HT1080 (cell line): Measurements from ENCODE around the gene ANGPTL7. TPM values are rescaled to one million over a fixed set of nuclear protein-coding genes. Genes with fewer than 3 reads are reported as not detected.
"Not testable (repeated sequence)": the region's sequence is repeated elsewhere in the genome, so short reads cannot be mapped to it uniquely, and the experiment has no call there.

ENCODE experiments used
- DNase-seq: peaks from one replicate; pipeline ENCODE4 v3.0.0-alpha.2; 2015; ENCODE audit warnings: low read depth
- polyA plus RNA-seq, 2 experiments: library from polyadenylated mRNA; depleted of rRNA; stranded (reverse); fragments of >200 nt; gene quantifications; 2 replicates each; pipeline ENCODE4 v1.2.3, GENCODE V29; 2015
- total RNA-seq: library from RNA; depleted of rRNA; stranded (reverse); fragments of >200 nt; shearing (Covaris generic); gene quantifications from 2 replicates; pipeline ENCODE4 v1.2.3, GENCODE V29; 2014; rRNA removed

ANGPTL7 gene
- not detected in 2 replicates for total RNA-seq
- not detected in 2 replicates for polyA plus RNA-seq (2015; cell fraction: cytosol; rRNA removed)
- polyA plus RNA-seq (2015; cell fraction: nucleus; rRNA removed): not detected in 2 replicates

GRCh38 chr1:11188858-11189451 is at the start of gene ANGPTL7:
Gene ANGPTL7, plus strand, starts transcription at chr1:11189355. Its CDS starts 225 bp downstream, at chr1:11189580.
- DNase-seq: no peak

- no peak for DNase-seq
Observed at GRCh38 chr1:11142618-11143391, 46.4 kb upstream of the ANGPTL7 start.

- DNase-seq: no peak
Observed at GRCh38 chr1:11143401-11143800, 45.8 kb upstream of the ANGPTL7 start.

GRCh38 chr1:11143907-11144306 is 45.2 kb upstream of the ANGPTL7 start:
- no peak for DNase-seq

GRCh38 chr1:11144570-11145256 is 44.4 kb upstream of the ANGPTL7 start:
- no peak for DNase-seq

GRCh38 chr1:11145741-11146140 is 43.4 kb upstream of the ANGPTL7 start:
- no peak for DNase-seq

DNA sequence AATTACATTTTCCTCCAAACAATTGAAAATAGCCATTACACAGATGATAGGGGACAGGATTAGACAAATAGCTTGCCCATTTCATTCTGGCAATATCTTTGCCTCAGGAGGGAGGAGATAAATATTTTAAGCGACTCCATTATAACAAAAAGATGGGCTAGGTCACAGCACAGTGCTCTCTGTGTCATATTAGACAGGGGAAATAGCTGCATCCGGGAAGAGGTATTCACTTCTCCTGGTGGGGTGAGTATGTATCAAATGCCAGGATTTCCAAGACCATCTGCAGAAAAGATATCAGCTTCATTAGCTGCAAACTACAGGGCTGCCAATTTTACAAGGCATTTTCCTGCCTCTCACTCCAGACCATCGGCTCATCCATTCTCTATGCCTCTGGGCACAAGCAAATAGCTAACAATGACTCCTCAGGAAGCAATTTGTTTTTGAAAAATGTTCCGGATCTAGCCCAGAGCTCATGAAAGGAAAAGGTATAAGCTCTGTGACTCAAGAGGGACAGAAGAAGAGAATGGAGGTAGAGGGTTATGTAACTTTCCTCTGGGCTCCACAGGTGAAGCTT is 41.9 kb upstream of the ANGPTL7 start:
- DNase-seq: no peak

DNA sequence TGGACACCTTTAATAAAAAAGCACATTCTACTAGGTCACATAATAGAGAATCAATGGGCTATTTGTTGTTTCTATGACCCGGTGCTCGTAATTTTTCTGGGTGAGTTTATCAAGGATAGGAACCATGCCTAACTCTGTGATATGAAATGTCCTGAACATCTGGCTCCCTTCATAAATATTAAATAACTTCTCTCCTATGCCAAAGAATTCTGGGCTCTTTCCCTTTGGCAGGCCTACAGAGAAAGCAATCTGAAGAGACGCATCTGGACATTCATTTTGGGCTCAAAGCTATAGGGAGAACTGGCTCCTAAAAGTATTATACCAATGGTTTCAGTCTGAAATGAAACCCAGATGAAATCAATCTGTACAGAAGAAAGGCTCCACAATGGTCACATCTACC is 38.8 kb upstream of the ANGPTL7 start:
- no peak for DNase-seq

DNA sequence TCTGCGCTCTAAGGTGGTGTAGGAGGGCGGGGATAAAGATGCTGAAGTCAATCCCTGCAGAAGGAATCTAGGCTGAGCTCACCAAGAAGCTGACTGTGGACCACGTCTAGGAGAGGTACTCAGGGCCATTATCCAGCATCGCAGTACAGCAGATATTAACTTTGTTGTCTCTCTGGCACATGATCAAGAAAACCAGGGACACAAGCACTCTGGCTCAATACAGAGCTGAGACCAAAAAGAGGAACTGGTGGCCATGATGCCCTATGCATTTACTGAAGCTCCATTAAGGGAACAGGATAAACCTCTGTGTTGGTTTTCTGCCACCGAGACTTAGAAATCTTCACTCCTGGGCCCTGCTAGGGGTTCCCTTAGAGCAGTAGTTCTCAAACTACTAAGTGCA is 38.0 kb upstream of the ANGPTL7 start:
- DNase-seq: no peak

DNA sequence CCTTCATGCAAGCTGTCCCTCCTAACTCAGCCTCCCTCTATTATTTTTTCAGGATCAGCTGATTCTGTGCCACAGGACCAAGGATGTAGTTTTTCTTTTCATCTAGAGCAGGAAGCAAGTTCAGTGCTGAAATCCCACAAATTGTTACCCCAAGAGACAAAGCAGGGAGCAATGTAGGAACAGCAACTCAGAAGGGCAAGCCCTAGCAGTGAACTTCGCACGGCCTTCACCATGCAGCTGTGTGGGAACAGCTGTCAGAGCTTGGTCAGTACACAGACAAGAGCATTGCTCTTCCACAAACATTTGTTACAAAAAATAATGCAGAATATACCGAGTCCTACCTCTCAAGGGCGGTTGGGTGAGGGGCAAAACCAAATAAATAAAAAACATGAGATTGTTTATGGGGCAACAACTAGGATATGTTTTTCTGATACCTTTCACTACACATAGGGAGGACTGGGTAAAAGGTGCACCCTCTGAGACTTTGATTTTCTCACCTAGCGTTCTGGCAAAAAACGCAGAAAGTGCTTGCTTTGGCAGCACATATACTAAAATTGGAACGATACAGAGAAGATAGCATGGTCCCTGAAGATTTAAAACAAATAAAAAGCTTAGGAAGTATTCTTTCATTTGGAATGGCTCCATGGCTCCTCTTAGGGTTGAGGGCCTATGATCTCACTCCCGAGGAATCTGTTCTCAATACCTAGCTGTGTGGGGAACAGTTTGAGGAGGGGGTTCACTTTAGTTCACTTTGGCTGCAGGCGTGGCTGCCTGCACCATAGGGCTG is 37.1 kb upstream of the ANGPTL7 start:
- no peak for DNase-seq

GRCh38 chr1:11152755-11153154 is 36.4 kb upstream of the ANGPTL7 start:
- no peak for DNase-seq

DNA sequence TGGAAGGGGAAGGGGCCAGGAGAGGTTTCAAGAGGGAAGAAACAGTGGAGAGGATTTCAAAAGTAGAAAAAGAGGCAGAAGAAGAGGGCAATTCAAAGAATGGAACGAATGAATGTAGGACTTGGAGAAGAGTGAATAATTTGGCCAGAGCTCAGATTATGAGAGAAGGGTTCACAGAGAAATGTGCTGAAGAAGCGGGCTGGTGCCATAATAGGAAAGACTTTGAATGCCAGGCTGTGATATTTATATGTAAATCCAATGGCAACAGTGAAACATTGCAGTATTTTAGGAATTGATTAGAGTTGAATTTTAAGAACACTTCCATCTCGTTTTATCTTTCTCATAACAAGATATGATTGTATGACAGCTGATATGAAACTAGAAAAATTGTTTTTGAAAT is 36.0 kb upstream of the ANGPTL7 start:
- DNase-seq: no peak

- peak; percentile 29 for DNase-seq
Observed at GRCh38 chr1:11156441-11156840, 32.7 kb upstream of the ANGPTL7 start.

GRCh38 chr1:11156963-11157362 is 32.2 kb upstream of the ANGPTL7 start:
- no peak for DNase-seq

GRCh38 chr1:11157394-11157793 is 31.8 kb upstream of the ANGPTL7 start:
- no peak for DNase-seq

DNA sequence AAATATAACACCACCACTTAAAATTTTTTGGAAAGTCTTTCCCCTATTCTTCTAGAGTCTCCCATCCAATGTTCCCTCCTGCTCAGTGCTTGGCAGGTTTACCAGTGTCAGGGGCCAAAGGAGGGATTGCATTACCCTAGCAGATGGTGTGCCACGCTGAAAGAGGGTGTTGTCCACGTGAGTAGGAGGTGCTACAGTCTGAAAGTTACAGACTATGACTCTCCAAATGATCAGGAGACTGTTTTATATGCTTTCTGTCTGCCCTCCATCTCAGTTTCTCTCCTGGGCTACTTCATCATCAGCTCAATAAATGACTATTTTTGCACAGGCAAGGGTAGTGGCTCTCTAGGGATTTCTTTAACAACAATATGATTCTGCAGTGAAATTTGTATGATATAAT is 31.3 kb upstream of the ANGPTL7 start:
- peak; percentile 42 for DNase-seq

GRCh38 chr1:11158291-11158690 is 30.9 kb upstream of the ANGPTL7 start:
- no peak for DNase-seq

DNA sequence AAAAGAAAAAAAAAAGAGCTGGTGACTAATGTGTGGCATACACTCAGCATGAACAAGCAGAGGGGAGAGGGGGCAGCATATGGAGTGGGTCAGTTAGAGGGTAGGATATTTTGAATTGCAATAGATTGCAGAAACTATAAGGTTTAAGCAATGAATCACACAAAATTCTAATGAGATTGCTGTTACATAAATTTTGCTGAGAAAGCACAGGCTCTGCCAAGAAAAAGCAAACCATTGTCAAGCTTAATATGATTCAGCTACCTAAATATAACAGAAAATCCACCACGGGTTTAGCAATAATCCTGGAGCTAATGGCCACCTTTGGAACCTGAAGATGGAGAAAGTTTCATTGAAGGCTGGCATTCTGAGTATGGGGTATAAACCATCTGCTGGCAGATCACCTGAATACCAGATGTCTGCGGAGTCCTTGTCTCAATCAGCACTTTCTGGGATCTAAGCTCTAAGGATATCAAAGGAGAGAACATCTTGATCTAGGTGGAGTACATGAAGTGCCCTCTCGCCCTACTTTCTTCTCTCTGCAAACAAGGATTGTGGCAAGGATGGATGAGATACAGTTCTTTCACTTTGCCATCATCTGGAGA is 30.3 kb upstream of the ANGPTL7 start:
- peak; percentile 94 for DNase-seq

DNA sequence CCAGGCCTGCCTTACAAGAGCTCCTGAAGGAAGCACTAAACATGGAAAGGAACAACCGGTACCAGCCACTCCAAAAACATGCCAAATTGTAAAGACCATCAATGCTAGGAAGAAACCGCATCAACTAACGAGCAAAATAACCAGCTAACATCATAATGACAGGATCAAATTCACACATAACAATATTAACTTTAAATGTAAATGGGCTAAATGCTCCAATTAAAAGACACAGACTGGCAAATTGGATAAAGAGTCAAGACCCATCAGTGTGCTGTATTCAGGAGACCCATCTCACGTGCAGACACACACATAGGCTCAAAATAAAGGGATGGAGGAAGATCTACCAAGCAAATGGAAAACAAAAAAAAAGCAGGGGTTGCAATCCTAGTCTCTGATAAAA is 26.4 kb upstream of the ANGPTL7 start:
- not testable (repeated sequence) for DNase-seq

GRCh38 chr1:11166744-11167143 is 22.4 kb upstream of the ANGPTL7 start:
- DNase-seq: not testable (repeated sequence)

DNA sequence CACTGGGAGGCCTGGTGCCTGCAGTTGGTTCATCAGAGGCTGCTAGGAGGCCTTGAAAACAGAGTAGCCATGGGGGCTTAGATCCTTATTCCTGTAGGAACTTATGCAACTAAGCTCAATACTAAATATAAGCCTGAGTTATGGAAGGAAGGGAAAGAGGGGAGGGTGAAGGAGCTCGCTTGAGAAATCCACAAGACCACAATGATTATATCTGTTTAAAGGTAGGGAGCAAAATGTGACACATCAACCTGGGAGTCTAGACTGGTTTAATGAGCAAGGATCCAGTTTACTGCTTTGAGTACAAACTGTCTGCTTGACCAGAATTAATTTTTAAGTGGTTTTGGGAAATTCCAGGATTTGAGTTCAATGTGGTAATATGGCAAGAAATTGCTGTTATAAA is 20.4 kb upstream of the ANGPTL7 start:
- DNase-seq: no peak
